ENCODE results near the gene ZBTB18.

ZBTB18 gene

DNA sequence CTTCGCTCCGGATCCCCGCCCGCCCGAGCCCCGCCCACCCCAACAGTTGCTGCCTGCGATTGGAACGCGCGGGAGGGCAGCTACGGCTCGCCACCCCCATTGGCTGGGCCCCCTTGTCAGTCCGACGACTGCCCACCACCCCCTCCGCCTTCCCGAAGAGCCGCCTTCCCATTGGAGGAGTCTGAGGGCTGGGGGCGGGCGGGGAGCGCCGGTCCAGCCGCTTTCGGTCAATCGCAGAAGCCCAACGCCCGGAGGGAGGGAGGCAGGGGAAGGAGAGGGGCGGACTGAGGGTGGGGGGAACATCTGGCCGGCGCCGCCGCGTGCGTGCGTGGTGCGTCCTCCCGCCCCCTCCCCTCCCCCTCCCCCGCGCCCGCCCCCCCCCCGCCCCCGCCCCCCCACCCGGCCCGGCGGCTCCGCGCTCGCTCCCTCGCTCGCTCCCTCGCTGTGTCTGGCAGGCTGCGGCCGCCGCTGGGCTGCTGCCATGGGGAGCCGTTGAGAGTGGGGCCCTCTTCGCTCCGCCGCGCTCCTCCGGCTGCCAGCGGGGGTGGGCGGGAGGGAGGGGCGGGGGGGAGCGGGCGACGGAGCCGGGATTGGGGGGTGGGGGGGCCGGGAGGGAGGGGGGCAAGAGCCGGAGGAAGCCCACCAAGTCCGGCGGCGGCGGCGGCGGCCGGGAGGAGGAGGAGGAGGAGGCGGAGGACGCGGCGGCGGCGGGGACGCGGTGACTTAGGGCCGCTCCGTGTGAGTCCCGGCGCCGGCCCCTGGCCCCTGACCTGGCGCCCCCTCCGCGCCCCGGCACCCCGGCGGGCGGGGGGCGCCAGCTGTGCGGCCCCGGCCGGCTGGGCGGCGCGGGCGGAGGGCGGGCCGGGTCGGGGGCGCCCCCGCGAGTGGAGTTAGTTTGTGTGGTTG is 2.6 kb upstream of the ZBTB18 start:
- DNase-seq, result peak; percentile 99
- Histone ChIP-seq H3K27ac (ENCODE audit: low read length, poor library complexity, severe bottlenecking) (no peak overlapping the region), H2BK12ac (ENCODE audit: low read length in 2 of 2) (no peak overlapping the region), H2BK15ac (ENCODE audit: low read depth, poor library complexity, severe bottlenecking) (peak overlapping the region; percentile 52), H3K14ac (ENCODE audit: low read length in 2 of 2) (no peak overlapping the region), H3K18ac (ENCODE audit: low read depth in 1 of 2, low read length in 2 of 2) (peak overlapping the region in 1 of 2 experiments; percentile 62), H3K4me3 (ENCODE audit: insufficient read depth in 1 of 2, low read depth in 1 of 2, low read length in 2 of 2) (peak overlapping the region; percentile 89 to 97), H3K36me3 (ENCODE audit: control insufficient read depth in 1 of 2, insufficient read depth in 2 of 2, low read depth in 1 of 2, low read length in 2 of 2) (no peaks in the 10 kb centered on the region), H3K9me3 (ENCODE audit: control insufficient read depth, low read length) (no peaks in the 10 kb centered on the region), H3K4me2 (ENCODE audit: low read length, poor library complexity, severe bottlenecking) (no peak overlapping the region), H3K23ac (ENCODE audit: low read length in 2 of 2) (no peak overlapping the region), H2BK120ac (ENCODE audit: low read depth, low read length) (peak overlapping the region; percentile 89), H3K27me3 (ENCODE audit: control insufficient read depth in 1 of 2, insufficient read depth in 1 of 2, low read length in 2 of 2) (no peaks in the 10 kb centered on the region), H2AFZ (ENCODE audit: low read depth, low read length) (no peak overlapping the region), H3K4me1 (ENCODE audit: control insufficient read depth, insufficient read depth, low read depth, low read length) (no peaks in the 10 kb centered on the region), H4K91ac (ENCODE audit: low read length) (peak overlapping the region; percentile 50), H2BK5ac (ENCODE audit: low read depth, low read length, poor library complexity, severe bottlenecking) (no peak overlapping the region), H3K9ac (ENCODE audit: low read length) (peak overlapping the region; percentile 93), H3K4ac (ENCODE audit: low read depth in 1 of 2, low read length in 2 of 2) (peak overlapping the region in 1 of 2 experiments; percentile 61), H3K79me1 (replicated peaks; ENCODE audit: low read length, poor library complexity, severe bottlenecking) (peaks cover 4% of the 10 kb centered on the region), H2AK5ac (ENCODE audit: low read length, severe bottlenecking) (no peak overlapping the region), H4K8ac (ENCODE audit: low read length) (no peak overlapping the region)
- 0% methylated on average over 7 of the region's 109 CpGs for WGBS

- no peak overlapping the region for H4K91ac ChIP-seq (ENCODE audit: low read length)
- no peaks in the 10 kb centered on the region for H3K9me3 ChIP-seq (ENCODE audit: control insufficient read depth, low read length)
- H3K23ac ChIP-seq (ENCODE audit: low read length in 2 of 2), result peak overlapping the region in 1 of 2 experiments; percentile 94
- peak overlapping the region; percentile 69 for H3K27ac ChIP-seq (ENCODE audit: low read length, poor library complexity, severe bottlenecking)
- peak overlapping the region in 1 of 2 experiments; percentile 80 for H3K4ac ChIP-seq (ENCODE audit: low read depth in 1 of 2, low read length in 2 of 2)
- DNase-seq, result peak; percentile 30
- H3K36me3 ChIP-seq (ENCODE audit: control insufficient read depth in 1 of 2, insufficient read depth in 2 of 2, low read depth in 1 of 2, low read length in 2 of 2), result peaks cover 8 to 9% of the 10 kb centered on the region in 2 experiments
- H3K18ac ChIP-seq (ENCODE audit: low read depth in 1 of 2, low read length in 2 of 2), result peak overlapping the region; percentile 62 to 80
- no peak overlapping the region for H2BK15ac ChIP-seq (ENCODE audit: low read depth, poor library complexity, severe bottlenecking)
- 0% methylated on average over 28 of the region's 76 CpGs for WGBS
- H2BK5ac ChIP-seq (ENCODE audit: low read depth, low read length, poor library complexity, severe bottlenecking), result no peak overlapping the region
- peaks cover 9% of the 10 kb centered on the region for H3K79me1 ChIP-seq (replicated peaks; ENCODE audit: low read length, poor library complexity, severe bottlenecking)
- H3K4me2 ChIP-seq (ENCODE audit: low read length, poor library complexity, severe bottlenecking), result peak overlapping the region; percentile 92
- no peak overlapping the region for H2AFZ ChIP-seq (ENCODE audit: low read depth, low read length)
- peaks cover 2% of the 10 kb centered on the region for H3K4me1 ChIP-seq (ENCODE audit: control insufficient read depth, insufficient read depth, low read depth, low read length)
- H4K8ac ChIP-seq (ENCODE audit: low read length), result no peak overlapping the region
- peak overlapping the region; percentile 80 to 88 for H3K4me3 ChIP-seq (ENCODE audit: insufficient read depth in 1 of 2, low read depth in 1 of 2, low read length in 2 of 2)
- no peak overlapping the region for H2AK5ac ChIP-seq (ENCODE audit: low read length, severe bottlenecking)
- H3K9ac ChIP-seq (ENCODE audit: low read length), result peak overlapping the region; percentile 83
- H3K27me3 ChIP-seq (ENCODE audit: control insufficient read depth in 1 of 2, insufficient read depth in 1 of 2, low read length in 2 of 2), result no peaks in the 10 kb centered on the region
- H2BK120ac ChIP-seq (ENCODE audit: low read depth, low read length), result peak overlapping the region; percentile 89
- no peak overlapping the region for H2BK12ac ChIP-seq (ENCODE audit: low read length in 2 of 2)
- H3K14ac ChIP-seq (ENCODE audit: low read length in 2 of 2), result peak overlapping the region in 1 of 2 experiments; percentile 84
These were observed 1.7 kb upstream of the ZBTB18 start for GRCh38 chr1:244049162-244050013.

- Histone ChIP-seq H3K4me3 (ENCODE audit: insufficient read depth in 1 of 2, low read depth in 1 of 2, low read length in 2 of 2) (peak overlapping the region; percentile 80 to 88), H3K27me3 (ENCODE audit: control insufficient read depth in 1 of 2, insufficient read depth in 1 of 2, low read length in 2 of 2) (no peaks in the 10 kb centered on the region), H2BK120ac (ENCODE audit: low read depth, low read length) (no peak overlapping the region), H3K36me3 (ENCODE audit: control insufficient read depth in 1 of 2, insufficient read depth in 2 of 2, low read depth in 1 of 2, low read length in 2 of 2) (peaks cover 16% of the 10 kb centered on the region in 2 experiments), H3K27ac (ENCODE audit: low read length, poor library complexity, severe bottlenecking) (peak overlapping the region; percentile 25), H3K14ac (ENCODE audit: low read length in 2 of 2) (no peak overlapping the region), H3K79me1 (replicated peaks; ENCODE audit: low read length, poor library complexity, severe bottlenecking) (peaks cover 16% of the 10 kb centered on the region), H2BK15ac (ENCODE audit: low read depth, poor library complexity, severe bottlenecking) (no peak overlapping the region), H3K18ac (ENCODE audit: low read depth in 1 of 2, low read length in 2 of 2) (peak overlapping the region in 1 of 2 experiments; percentile 59), H3K4me2 (ENCODE audit: low read length, poor library complexity, severe bottlenecking) (peak overlapping the region; percentile 92), H3K23ac (ENCODE audit: low read length in 2 of 2) (no peak overlapping the region), H3K4ac (ENCODE audit: low read depth in 1 of 2, low read length in 2 of 2) (peak overlapping the region in 1 of 2 experiments; percentile 54), H2BK5ac (ENCODE audit: low read depth, low read length, poor library complexity, severe bottlenecking) (peak overlapping the region; percentile 33), H3K9ac (ENCODE audit: low read length) (peak overlapping the region; percentile 83), H3K9me3 (ENCODE audit: control insufficient read depth, low read length) (no peaks in the 10 kb centered on the region), H4K91ac (ENCODE audit: low read length) (no peak overlapping the region), H2BK12ac (ENCODE audit: low read length in 2 of 2) (no peak overlapping the region), H4K8ac (ENCODE audit: low read length) (no peak overlapping the region), H3K4me1 (ENCODE audit: control insufficient read depth, insufficient read depth, low read depth, low read length) (peaks cover 5% of the 10 kb centered on the region), H2AK5ac (ENCODE audit: low read length, severe bottlenecking) (peak overlapping the region; percentile 31), H2AFZ (ENCODE audit: low read depth, low read length) (no peak overlapping the region)
- peak; percentile 35 for DNase-seq
- 10% methylated on average over 21 of the region's 21 CpGs for WGBS
These were observed 859 bp upstream of the ZBTB18 start for GRCh38 chr1:244050014-244050834.

Data from mesenchymal stem cell (in vitro differentiated cells and primary cell).